RWPE2 (cell line): Measurements from ENCODE around the gene FBXW8.

Experiments used
- ATAC-seq: fragments of 200-7000 bp; cut with Tn5 transposase; 3 replicates; pipeline ENCODE4 v1.9.1; 2021; ENCODE audit warnings: low read depth
- DNase-seq: peaks from one replicate; pipeline ENCODE4 v3.0.0-alpha.2; 2020; ENCODE audit warnings: low spot score
- H3K27ac ChIP-seq: fragments of 450-650 bp; 2 replicates; pipeline ENCODE4 v1.5.1; 2017; ENCODE audit warnings: mild to moderate bottlenecking; ENCODE audit not compliant: poor library complexity, severe bottlenecking
- H3K27me3 ChIP-seq: fragments of 250-450 bp; sonication (Bioruptor Pico); 2 replicates; pipeline ENCODE4 v1.5.1; 2021; ENCODE audit warnings: mild to moderate bottlenecking, moderate library complexity; ENCODE audit not compliant: insufficient read depth, poor library complexity, severe bottlenecking
- H3K36me3 ChIP-seq: fragments of 250-450 bp; sonication (Bioruptor Pico); 2 replicates; pipeline ENCODE4 v1.5.1; 2020; ENCODE audit warnings: low read depth, mild to moderate bottlenecking, moderate library complexity
- H3K4me1 ChIP-seq: fragments of 250-450 bp; sonication (Bioruptor Pico); 2 replicates; pipeline ENCODE4 v1.5.1; 2021; ENCODE audit warnings: mild to moderate bottlenecking, moderate library complexity; ENCODE audit not compliant: insufficient read depth, poor library complexity, severe bottlenecking
- H3K4me3 ChIP-seq: fragments of 250-450 bp; sonication (Bioruptor Pico); 2 replicates; pipeline ENCODE4 v1.5.1; 2021; ENCODE audit warnings: mild to moderate bottlenecking, moderate library complexity; ENCODE audit not compliant: severe bottlenecking
- H3K9me3 ChIP-seq: fragments of 250-450 bp; sonication (Bioruptor Pico); 2 replicates; pipeline ENCODE4 v1.5.1; 2021; ENCODE audit warnings: mild to moderate bottlenecking, moderate library complexity; ENCODE audit not compliant: severe bottlenecking
- CTCF ChIP-seq: fragments of 450-650 bp; IDR thresholded peaks from one replicate; pipeline ENCODE4 v1.5.1; 2017; ENCODE audit warnings: mild to moderate bottlenecking, moderate library complexity; ENCODE audit not compliant: poor library complexity, severe bottlenecking

FBXW8 gene

GRCh38 chr12:116950628-116951325 is 40.0 kb downstream of the FBXW8 start:
- TF ChIP-seq CTCF, result no peak
- Histone ChIP-seq H3K4me1 (no peaks in the 10 kb centered on the region), H3K9me3 (no peaks in the 10 kb centered on the region), H3K27ac (no peak overlapping the region), H3K4me3 (no peak overlapping the region), H3K36me3 (peaks cover 12% of the 10 kb centered on the region; the same call in 1 of the 2 replicates), H3K27me3 (no peaks in the 10 kb centered on the region)
- DNase-seq (no peak), ATAC-seq (no peak)

DNA sequence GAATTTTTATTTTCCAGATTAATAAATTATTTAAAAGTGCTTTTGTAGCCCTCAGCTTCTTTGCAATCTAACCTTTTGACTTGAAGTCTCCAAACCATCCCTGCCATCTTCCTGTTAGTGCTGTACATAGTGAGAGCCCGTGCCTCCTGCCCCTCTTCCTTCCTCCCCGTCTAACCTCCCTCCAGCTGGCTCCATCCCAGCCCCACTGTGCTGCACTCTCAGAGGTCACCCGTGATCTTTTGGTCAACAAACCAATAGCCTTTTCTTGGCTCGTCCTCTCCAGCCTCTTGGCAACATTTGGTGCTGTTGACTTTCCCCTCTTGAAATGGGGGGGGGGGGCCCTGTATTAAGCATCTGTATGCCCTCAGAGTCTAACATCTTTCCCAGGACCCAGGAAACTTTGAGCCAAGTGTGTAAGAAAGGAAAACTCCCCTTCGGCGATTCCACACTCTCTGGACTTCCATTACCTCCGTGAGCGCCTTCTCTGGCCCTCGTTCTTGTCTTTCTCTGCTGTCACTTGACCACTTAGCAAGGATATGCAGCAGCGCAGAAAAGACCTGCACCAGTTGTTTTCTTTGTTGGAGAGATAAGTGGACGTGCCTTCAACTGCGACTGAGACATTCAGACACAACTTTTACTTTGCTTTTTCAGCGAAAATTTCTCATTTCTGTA is 44.1 kb downstream of the FBXW8 start:
- Histone ChIP-seq H3K4me3 (no peak overlapping the region), H3K4me1 (no peaks in the 10 kb centered on the region), H3K36me3 (peaks cover 3% of the 10 kb centered on the region), H3K27me3 (no peaks in the 10 kb centered on the region), H3K9me3 (no peaks in the 10 kb centered on the region), H3K27ac (no peak overlapping the region)
- TF ChIP-seq CTCF, result no peak
- no peak for ATAC-seq
- DNase-seq, result no peak

GRCh38 chr12:116955382-116956021 is 44.8 kb downstream of the FBXW8 start:
- H3K27ac ChIP-seq, result no peak overlapping the region
- DNase-seq, result no peak

DNA sequence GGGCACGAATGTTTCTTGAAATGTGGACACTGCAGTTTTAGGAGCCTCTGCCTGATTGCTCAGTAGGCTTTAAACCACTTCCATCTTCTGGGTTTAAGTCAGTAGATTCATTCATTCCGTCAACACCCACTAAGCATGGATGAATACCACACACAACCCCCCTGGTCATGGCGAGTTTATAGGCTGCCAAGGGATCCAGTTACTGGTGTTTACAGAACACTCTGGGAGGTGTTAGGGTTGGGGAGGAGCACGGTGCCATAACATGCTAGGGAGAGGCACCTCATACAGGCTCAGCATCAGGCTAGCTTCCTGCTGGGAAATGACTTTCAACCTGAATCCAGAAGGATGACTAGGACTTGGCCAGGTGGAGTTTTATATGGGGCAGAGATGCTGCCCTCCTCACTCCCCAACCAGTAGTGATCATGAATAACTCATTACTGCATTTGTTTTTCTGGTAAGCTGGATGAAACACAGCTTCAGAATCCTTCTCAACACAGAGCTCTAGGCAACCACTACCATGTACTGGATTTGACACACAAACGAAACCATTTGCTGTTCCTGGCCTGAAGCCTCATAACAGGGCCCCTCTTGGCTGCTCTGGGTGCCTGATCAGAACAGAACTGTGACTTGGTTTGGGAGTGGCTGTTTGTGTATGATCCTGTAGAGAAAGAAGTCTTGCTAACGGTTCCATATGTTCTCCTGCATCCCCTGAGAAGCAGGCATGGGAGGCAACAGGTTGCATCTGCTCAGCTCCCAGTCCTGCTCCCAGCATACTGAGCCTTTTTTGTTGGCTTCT is 47.9 kb downstream of the FBXW8 start:
- H3K4me3 ChIP-seq, result no peak overlapping the region
- TF ChIP-seq CTCF, result no peak
- H3K27ac ChIP-seq, result no peak overlapping the region
- H3K27me3 ChIP-seq, result no peaks in the 10 kb centered on the region
- DNase-seq (no peak), ATAC-seq (no peak)
- no peaks in the 10 kb centered on the region for H3K4me1 ChIP-seq
- H3K9me3 ChIP-seq, result no peaks in the 10 kb centered on the region
- H3K36me3 ChIP-seq, result peaks cover 3% of the 10 kb centered on the region

More at GRCh38 chr12:116955382-116956021, 44.8 kb downstream of the FBXW8 start:
- peaks cover 3% of the 10 kb centered on the region for H3K36me3 ChIP-seq
- peak; percentile 94 for ATAC-seq
- no peaks in the 10 kb centered on the region for H3K27me3 ChIP-seq
- H3K4me3 ChIP-seq, result no peak overlapping the region
- peak; percentile 60 for TF ChIP-seq CTCF
- H3K9me3 ChIP-seq, result no peaks in the 10 kb centered on the region
- H3K4me1 ChIP-seq, result no peaks in the 10 kb centered on the region
